ENCODE data around the gene ZFP36L1.

Gene ZFP36L1

DNA sequence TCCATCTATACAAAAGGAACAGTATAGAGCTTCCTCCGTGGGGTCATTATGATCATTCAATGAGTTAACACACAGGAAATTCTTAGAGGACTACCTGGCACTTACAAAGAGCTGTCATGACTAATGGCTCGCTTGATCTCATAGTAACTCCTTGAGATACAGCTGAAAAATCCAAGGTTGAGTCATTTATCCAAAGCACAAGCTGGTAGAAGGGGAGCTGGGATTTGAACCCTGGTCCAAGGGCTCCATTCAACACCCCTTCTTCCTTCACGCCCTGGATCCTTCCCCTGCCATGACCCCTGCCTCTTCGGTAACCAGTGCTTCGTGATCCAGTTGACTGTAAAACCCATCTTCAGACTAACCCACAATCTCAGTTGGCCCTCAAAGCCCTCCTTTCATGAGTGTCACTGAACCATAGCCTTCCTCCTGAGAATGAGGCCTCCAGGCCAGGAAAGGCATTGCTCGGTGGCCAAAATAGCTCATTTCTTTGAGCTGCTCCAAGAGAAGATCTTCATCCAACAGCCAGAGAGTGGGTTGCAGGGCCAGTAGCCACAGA is 7.8 kb downstream of the ZFP36L1 start:
- in situ Hi-C loops (cut with HindIII; ENCODE audit: low sequenced_read_pairs): no loop called here
- H3K4me3 ChIP-seq (ENCODE audit: low read depth, low read length): no peak overlapping the region
- DNase-seq (ENCODE audit: low read depth): no peak
- TF ChIP-seq, protein P1, sequence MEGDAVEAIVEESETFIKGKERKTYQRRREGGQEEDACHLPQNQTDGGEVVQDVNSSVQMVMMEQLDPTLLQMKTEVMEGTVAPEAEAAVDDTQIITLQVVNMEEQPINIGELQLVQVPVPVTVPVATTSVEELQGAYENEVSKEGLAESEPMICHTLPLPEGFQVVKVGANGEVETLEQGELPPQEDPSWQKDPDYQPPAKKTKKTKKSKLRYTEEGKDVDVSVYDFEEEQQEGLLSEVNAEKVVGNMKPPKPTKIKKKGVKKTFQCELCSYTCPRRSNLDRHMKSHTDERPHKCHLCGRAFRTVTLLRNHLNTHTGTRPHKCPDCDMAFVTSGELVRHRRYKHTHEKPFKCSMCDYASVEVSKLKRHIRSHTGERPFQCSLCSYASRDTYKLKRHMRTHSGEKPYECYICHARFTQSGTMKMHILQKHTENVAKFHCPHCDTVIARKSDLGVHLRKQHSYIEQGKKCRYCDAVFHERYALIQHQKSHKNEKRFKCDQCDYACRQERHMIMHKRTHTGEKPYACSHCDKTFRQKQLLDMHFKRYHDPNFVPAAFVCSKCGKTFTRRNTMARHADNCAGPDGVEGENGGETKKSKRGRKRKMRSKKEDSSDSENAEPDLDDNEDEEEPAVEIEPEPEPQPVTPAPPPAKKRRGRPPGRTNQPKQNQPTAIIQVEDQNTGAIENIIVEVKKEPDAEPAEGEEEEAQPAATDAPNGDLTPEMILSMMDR (IDR thresholded peaks at IDR 0.05; ENCODE audit: low read depth, low read length, missing control alignments): no peak

DNA sequence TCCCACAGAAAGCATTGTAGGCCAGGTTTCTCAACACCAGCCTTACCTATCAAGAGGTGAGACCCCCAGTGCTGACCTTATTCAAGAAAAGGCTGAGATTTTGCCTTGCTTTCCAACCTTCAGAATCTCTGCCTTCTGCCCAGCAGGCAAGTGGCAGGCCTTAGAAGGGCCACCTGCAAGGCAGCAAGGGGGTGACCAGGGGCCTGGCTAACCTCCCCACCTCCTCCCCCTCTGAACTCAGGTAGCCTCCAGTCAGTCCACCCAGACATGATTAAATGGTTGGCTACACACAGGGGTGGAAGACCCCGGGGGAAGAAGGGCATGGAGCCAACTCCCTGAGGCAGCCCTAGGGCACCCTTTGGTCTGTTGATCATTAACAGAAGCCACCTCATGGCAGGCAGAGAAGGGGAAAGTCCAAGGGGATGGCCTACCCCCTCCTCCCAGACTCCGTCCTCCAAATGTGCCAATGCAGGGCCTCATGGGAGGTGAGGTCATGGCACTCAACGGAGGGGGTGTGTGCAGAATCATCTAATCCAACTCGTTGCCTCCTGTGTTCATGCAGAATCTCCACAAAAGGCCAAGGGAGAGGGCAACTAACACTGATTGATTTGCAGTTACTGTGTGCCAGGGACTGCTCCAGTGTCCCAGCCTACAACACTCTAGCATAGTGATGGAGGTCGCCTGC is 8.5 kb downstream of the ZFP36L1 start:
- in situ Hi-C loops (cut with HindIII; ENCODE audit: low sequenced_read_pairs): no loop called here
- TF ChIP-seq, protein P1 (IDR thresholded peaks at IDR 0.05; ENCODE audit: low read depth, low read length, missing control alignments): no peak
- H3K4me3 ChIP-seq (ENCODE audit: low read depth, low read length): no peak overlapping the region
- no peak for DNase-seq (ENCODE audit: low read depth)

DNA sequence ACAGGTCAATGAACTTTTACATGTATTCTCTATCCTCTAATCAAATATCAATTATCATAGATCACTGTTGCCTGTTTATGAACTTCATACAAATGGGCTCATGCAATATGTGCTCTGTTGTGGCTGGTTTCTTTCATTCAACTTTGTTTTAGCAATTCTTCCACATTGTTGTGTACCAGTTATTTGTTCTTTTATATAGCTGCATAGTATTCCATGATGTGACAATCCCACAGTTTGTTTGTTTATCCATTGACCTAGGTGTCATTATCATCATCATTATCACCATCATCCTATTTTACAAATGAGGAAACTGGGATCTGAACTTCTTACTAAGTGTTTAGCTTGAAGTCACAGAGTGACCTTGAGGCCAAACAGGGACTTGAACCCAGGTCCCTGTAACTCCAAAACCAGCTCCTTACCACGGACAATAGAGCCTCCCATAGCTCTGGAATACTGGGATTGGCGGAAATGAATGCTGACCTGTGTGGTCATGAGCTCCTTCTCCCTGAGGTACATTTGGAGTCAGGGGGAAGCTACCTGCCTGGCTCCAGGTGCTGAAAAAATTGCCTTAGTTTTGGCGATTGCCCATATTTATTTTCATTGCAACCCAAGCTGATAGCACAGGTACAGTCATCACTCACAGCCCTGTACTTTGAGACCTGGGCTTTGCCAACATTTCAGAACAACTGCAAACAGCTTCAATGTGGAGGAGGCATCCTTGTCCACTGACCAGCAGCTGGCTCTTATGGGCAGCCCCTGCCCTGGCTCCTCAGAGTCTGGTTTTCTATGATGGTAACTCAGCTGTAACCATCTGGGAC is 9.2 kb downstream of the ZFP36L1 start:
- H3K4me3 ChIP-seq (ENCODE audit: low read depth, low read length): no peak overlapping the region
- DNase-seq (ENCODE audit: low read depth): no peak
- in situ Hi-C loops (cut with HindIII; ENCODE audit: low sequenced_read_pairs): no loop called here
- TF ChIP-seq, protein P1 (IDR thresholded peaks at IDR 0.05; ENCODE audit: low read depth, low read length, missing control alignments): no peak

DNA sequence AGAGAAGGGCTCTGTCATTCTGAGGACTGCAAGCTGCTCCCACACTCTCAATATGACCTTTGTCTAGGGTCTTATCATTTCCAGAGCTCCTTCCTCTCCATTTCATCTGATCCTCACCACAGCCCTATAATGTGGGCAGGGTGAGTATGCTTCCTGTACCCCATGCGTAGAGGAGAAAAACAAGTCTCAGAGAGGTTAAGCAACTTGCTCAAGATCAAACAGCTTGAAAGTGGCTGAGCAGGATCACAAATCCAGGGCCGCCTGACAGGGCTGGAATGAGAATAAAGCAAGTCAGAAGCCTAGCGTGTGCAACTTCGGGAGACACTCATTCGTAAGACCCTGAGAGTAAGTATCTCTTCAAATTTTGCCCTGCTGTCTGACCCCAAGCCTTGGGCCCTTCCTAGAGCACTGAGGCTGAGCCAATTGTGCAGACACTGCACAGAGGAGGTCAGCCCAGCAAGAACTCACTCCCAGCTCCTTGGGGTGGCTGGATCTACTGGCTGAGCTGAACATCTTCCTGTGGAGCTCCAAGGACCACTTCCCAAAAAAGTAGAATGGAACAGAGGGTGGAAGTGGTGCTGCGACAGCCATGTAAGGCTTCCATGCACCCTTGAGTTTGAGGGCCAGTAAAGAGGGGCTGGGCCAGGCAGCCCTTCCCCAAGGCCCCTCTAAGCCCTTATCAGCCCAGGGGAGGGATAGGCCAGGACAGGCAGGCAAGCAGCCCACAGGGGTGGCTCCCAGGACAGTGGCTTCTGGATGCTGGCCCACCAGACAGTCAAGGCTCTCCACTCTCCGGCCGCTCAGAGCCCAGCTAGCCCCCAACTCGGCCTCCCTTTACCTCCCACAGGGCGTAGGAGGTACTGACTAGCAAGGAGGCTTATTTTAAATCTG is 10.5 kb downstream of the ZFP36L1 start:
- in situ Hi-C loops (cut with HindIII; ENCODE audit: low sequenced_read_pairs): no loop called here
- TF ChIP-seq, protein P1 (IDR thresholded peaks at IDR 0.05; ENCODE audit: low read depth, low read length, missing control alignments): no peak
- no peak overlapping the region for H3K4me3 ChIP-seq (ENCODE audit: low read depth, low read length)
- no peak for DNase-seq (ENCODE audit: low read depth)

DNA sequence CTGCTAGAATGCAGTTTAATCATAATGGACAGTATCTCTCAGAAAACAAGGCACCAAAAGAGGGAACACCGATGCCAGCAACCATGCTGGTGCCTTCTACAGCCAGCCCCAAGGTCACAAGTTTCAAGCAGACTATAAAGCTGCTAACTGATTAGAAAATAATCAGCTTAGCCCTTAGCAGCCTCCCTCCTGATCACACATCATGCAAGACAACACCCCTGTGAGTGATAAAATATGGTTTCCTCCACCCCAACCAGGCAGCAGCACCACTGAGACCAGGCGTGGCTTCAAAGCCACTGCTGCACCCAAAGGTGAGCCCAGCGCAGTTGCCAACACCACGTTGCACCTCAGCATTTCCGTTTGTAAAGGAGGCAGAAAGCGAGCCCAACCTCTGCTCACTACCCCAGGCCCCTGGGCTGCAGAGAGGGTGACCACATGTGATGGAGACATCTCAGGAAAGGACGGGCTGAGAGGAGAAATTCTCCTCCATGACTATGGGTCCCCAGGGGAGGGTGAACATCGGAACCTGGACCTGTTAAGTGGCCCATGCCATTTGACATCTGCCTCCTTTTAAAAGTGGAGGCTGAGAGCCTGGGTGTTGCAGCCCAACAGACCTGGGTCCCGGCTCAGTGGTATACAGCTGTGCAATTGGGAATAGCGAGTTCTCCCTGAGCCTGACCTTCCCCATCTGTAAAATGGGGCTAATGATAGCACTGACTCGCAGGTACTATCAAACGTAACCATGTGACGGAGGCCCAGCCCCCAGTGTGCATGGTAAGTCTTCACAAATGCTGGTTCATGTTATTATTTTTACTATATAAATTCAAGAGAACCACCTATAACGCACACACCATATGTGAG is 11.5 kb downstream of the ZFP36L1 start:
- in situ Hi-C loops (cut with HindIII; ENCODE audit: low sequenced_read_pairs): no loop called here
- no peak overlapping the region for H3K4me3 ChIP-seq (ENCODE audit: low read depth, low read length)
- no peak for DNase-seq (ENCODE audit: low read depth)
- TF ChIP-seq, protein P1 (IDR thresholded peaks at IDR 0.05; ENCODE audit: low read depth, low read length, missing control alignments): no peak

Data from astrocyte of the cerebellum (primary cell).